Activated CD4-positive, alpha-beta T cell treated with anti-CD3 and anti-CD28 coated beads for 36 hours (primary cell): ENCODE data around the gene DSTN. TPM values are rescaled to one million over a fixed set of nuclear protein-coding genes. Genes with fewer than 3 reads are reported as not detected.

Source experiments
- ATAC-seq: fragments of 200-7000 bp; cut with Tn5 transposase; one replicate; pipeline ENCODE4 v1.10.0; 2021; ENCODE audit warnings: mild to moderate bottlenecking, moderate library complexity
- CTCF ChIA-PET: fragments of 350-600 bp; sonication (Branson Sonifier 250); formaldehyde crosslinking; loops from one replicate; lab custom pipeline; 2021; ENCODE audit warnings: antibody characterized with exemption; lab: Charles Lee
- POLR2A ChIA-PET: fragments of 350-600 bp; sonication (Branson Sonifier 250); formaldehyde crosslinking; loops from one replicate; lab custom pipeline; 2021; ENCODE audit warnings: antibody characterized with exemption, inconsistent platforms; lab: Charles Lee
- DNase-seq: peaks from one replicate; pipeline ENCODE4 v3.0.0-alpha.2; 2020
- H3K27ac Mint-ChIP-seq: one replicate; pipeline ENCODE4 v1.8.0; 2021; ENCODE audit warnings: mixed read lengths
- H3K27me3 Mint-ChIP-seq: one replicate; pipeline ENCODE4 v1.8.0; 2021; ENCODE audit warnings: mixed read lengths
- H3K36me3 Mint-ChIP-seq: one replicate; pipeline ENCODE4 v1.8.0; 2021; ENCODE audit warnings: low read depth, mixed read lengths
- H3K4me1 Mint-ChIP-seq: one replicate; pipeline ENCODE4 v1.8.0; 2021; ENCODE audit warnings: mixed read lengths
- H3K4me3 Mint-ChIP-seq: one replicate; pipeline ENCODE4 v1.8.0; 2021; ENCODE audit warnings: mild to moderate bottlenecking, moderate library complexity, mixed read lengths
- H3K9me3 Mint-ChIP-seq: one replicate; pipeline ENCODE4 v1.8.0; 2021; ENCODE audit warnings: low read depth, mixed read lengths
- intact Hi-C, 2 experiments: fragments of 100-400 bp; cut with DNase I in 1 of 2; cut with micrococcal nuclease in 1 of 2; formaldehyde crosslinking; loops; one replicate each; pipeline versions ENCODE4 v1.14.2 to v1.15.1; 2022 to 2024; cut with DNase I, micrococcal nuclease
- total RNA-seq, 2 experiments: library from RNA; stranded (reverse); gene quantifications; one replicate each; pipeline ENCODE4 v1.2.3, GENCODE V29; 2021

Gene DSTN
- total RNA-seq, 2 experiments from 2014 or later, result 66.2 to 68.4 TPM

GRCh38 chr20:17565169-17565845 lies 4.6 kb upstream of the DSTN start:
- POLR2A ChIA-PET, result no interaction called here
- intact Hi-C loops, result loop anchor here in 1 of 2 experiments (10.0 kb wide), 1 partner anchor 991 kb away; the partner anchor contains the start of gene KIF16B
- no peak overlapping the region for H3K4me3 Mint-ChIP-seq
- CTCF ChIA-PET, result no interaction called here
- peaks cover 11% of the 10 kb centered on the region for H3K27me3 Mint-ChIP-seq
- H3K27ac Mint-ChIP-seq, result no peak overlapping the region
- no peaks in the 10 kb centered on the region for H3K9me3 Mint-ChIP-seq
- peaks cover 13% of the 10 kb centered on the region for H3K4me1 Mint-ChIP-seq
- no peak for DNase-seq
- no peak for ATAC-seq
- H3K36me3 Mint-ChIP-seq, result no peaks in the 10 kb centered on the region

- POLR2A ChIA-PET, result interaction anchor here (0.6 kb wide), 1 partner anchor 329 kb away, joined by 5 read pairs; no protein-coding TSS in a partner anchor
These were observed 3.5 kb upstream of the DSTN start for GRCh38 chr20:17566345-17566744.

GRCh38 chr20:17568045-17568788 lies 1.7 kb upstream of the DSTN start:
- no peak for ATAC-seq
- Mint-ChIP-seq H3K4me1 (peaks cover 22% of the 10 kb centered on the region), H3K9me3 (no peaks in the 10 kb centered on the region), H3K27me3 (peaks cover 11% of the 10 kb centered on the region), H3K4me3 (peak overlapping the region; percentile 88), H3K27ac (no peak overlapping the region), H3K36me3 (no peaks in the 10 kb centered on the region)
- no peak for DNase-seq
- ChIA-PET CTCF (no interaction called here), POLR2A (no interaction called here)
- intact Hi-C loops, result loop anchor here in 1 of 2 experiments (10.0 kb wide), 1 partner anchor 993 kb away; the partner anchor contains the start of gene KIF16B

More at GRCh38 chr20:17566345-17566744, 3.5 kb upstream of the DSTN start:
- DNase-seq (no peak), ATAC-seq (no peak)
- CTCF ChIA-PET, result no interaction called here
- Mint-ChIP-seq H3K4me1 (peaks cover 11% of the 10 kb centered on the region), H3K9me3 (no peaks in the 10 kb centered on the region), H3K36me3 (no peaks in the 10 kb centered on the region), H3K4me3 (no peak overlapping the region), H3K27me3 (peaks cover 11% of the 10 kb centered on the region), H3K27ac (no peak overlapping the region)
- intact Hi-C loops, result loop anchor here in 1 of 2 experiments (10.0 kb wide), 1 partner anchor 992 kb away; the partner anchor contains the start of gene KIF16B

- CTCF ChIA-PET, result no interaction called here
These were observed 828 bp upstream of the DSTN start for GRCh38 chr20:17568972-17569521.

GRCh38 chr20:17570347-17571152 lies 675 bp downstream of the DSTN start:
- H3K4me3 Mint-ChIP-seq, result peak overlapping the region; percentile 88
- H3K9me3 Mint-ChIP-seq, result no peaks in the 10 kb centered on the region
- peaks cover 3% of the 10 kb centered on the region for H3K27me3 Mint-ChIP-seq
- CTCF ChIA-PET, result interaction anchor here (0.6 to 2.3 kb wide), 14 partner anchors 9 to 737 kb away, joined by 3 to 8 read pairs (median 4); no protein-coding TSS in a partner anchor
- no peaks in the 10 kb centered on the region for H3K36me3 Mint-ChIP-seq
- peak overlapping the region; percentile 88 for H3K27ac Mint-ChIP-seq
- ATAC-seq (peak; percentile 32), DNase-seq (peak; percentile 51)
- POLR2A ChIA-PET, result interaction anchor here (0.5 to 2.4 kb wide), 6 partner anchors 9 to 396 kb away, joined by 3 to 13 read pairs (median 4); partner anchors contain the start of gene RRBP1
- peaks cover 26% of the 10 kb centered on the region for H3K4me1 Mint-ChIP-seq
- intact Hi-C loops, result loop anchor here (1.0 to 5.0 kb wide), 11 partner anchors 10 to 398 kb away; partner anchors contain the start of genes RRBP1 (in 2 of the 2), SNX5 (in 2 of the 2), BFSP1 (in 1 of the 2) and MGME1 (in 1 of the 2)

More at GRCh38 chr20:17568972-17569521, 828 bp upstream of the DSTN start:
- POLR2A ChIA-PET, result interaction anchor here (0.8 to 2.4 kb wide), 2 partner anchors 9 to 398 kb away, joined by 4 to 13 read pairs; no protein-coding TSS in a partner anchor
- Mint-ChIP-seq H3K4me3 (peak overlapping the region; percentile 88), H3K4me1 (peaks cover 26% of the 10 kb centered on the region), H3K27me3 (peaks cover 8% of the 10 kb centered on the region), H3K9me3 (no peaks in the 10 kb centered on the region), H3K36me3 (no peaks in the 10 kb centered on the region), H3K27ac (no peak overlapping the region)
- ATAC-seq (no peak), DNase-seq (peak; percentile 34)
- intact Hi-C loops, result loop anchor here in 1 of 2 experiments (1.0 to 10.0 kb wide), 3 partner anchors 8 to 994 kb away; partner anchors contain the start of genes KAT14, KIF16B and PET117

GRCh38 chr20:17571153-17571527 lies 1.3 kb downstream of the DSTN start:
- peaks cover 3% of the 10 kb centered on the region for H3K27me3 Mint-ChIP-seq
- H3K9me3 Mint-ChIP-seq, result no peaks in the 10 kb centered on the region
- ATAC-seq (peak; percentile 54), DNase-seq (peak; percentile 46)
- peak overlapping the region; percentile 88 for H3K4me3 Mint-ChIP-seq
- intact Hi-C loops, result loop anchor here (2.0 to 5.0 kb wide), 5 partner anchors 34 to 396 kb away; partner anchors contain the start of genes MGME1 (in 1 of the 2), RRBP1 (in 1 of the 2) and SNX5 (in 1 of the 2)
- H3K36me3 Mint-ChIP-seq, result peaks cover 3% of the 10 kb centered on the region
- ChIA-PET CTCF (interaction anchor here (0.9 to 2.3 kb wide), 8 partner anchors 9 to 394 kb away, joined by 3 to 8 read pairs (median 4); partner anchors contain the start of gene RRBP1), POLR2A (interaction anchor here (0.5 to 2.4 kb wide), 5 partner anchors 8 to 395 kb away, joined by 3 to 13 read pairs (median 3); no protein-coding TSS in a partner anchor)
- peaks cover 26% of the 10 kb centered on the region for H3K4me1 Mint-ChIP-seq
- H3K27ac Mint-ChIP-seq, result peak overlapping the region; percentile 88

GRCh38 chr20:17572034-17572638 lies 2.3 kb downstream of the DSTN start:
- POLR2A ChIA-PET, result no interaction called here
- intact Hi-C loops, result loop anchor here in 1 of 2 experiments (5.0 kb wide), 1 partner anchor 395 kb away; the partner anchor contains the start of genes MGME1 and SNX5
- no peak overlapping the region for H3K4me3 Mint-ChIP-seq

GRCh38 chr20:17573463-17573862 lies 3.6 kb downstream of the DSTN start:
- intact Hi-C loops, result loop anchor here in 1 of 2 experiments (5.0 kb wide), 1 partner anchor 394 kb away; the partner anchor contains the start of genes MGME1 and SNX5
- no peak overlapping the region for H3K27ac Mint-ChIP-seq
- peaks cover 28% of the 10 kb centered on the region for H3K4me1 Mint-ChIP-seq
- ChIA-PET CTCF (interaction anchor here (1.0 kb wide), 1 partner anchor 293 kb away, joined by 3 read pairs; no protein-coding TSS in a partner anchor), POLR2A (no interaction called here)
- no peaks in the 10 kb centered on the region for H3K9me3 Mint-ChIP-seq
- no peaks in the 10 kb centered on the region for H3K27me3 Mint-ChIP-seq
- H3K36me3 Mint-ChIP-seq, result peaks cover 3% of the 10 kb centered on the region
- DNase-seq (no peak), ATAC-seq (no peak)
- H3K4me3 Mint-ChIP-seq, result no peak overlapping the region

More at GRCh38 chr20:17572034-17572638, 2.3 kb downstream of the DSTN start:
- Mint-ChIP-seq H3K9me3 (no peaks in the 10 kb centered on the region), H3K27me3 (peaks cover 3% of the 10 kb centered on the region), H3K4me1 (peaks cover 26% of the 10 kb centered on the region), H3K27ac (no peak overlapping the region), H3K36me3 (peaks cover 3% of the 10 kb centered on the region)
- DNase-seq, result no peak
- CTCF ChIA-PET, result interaction anchor here (0.9 to 2.3 kb wide), 5 partner anchors 10 to 110 kb away, joined by 3 to 6 read pairs (median 3); partner anchors contain the start of gene RRBP1
- no peak for ATAC-seq

- DNase-seq (no peak), ATAC-seq (no peak)
- Mint-ChIP-seq H3K9me3 (no peaks in the 10 kb centered on the region), H3K27ac (no peak overlapping the region), H3K36me3 (peaks cover 4% of the 10 kb centered on the region), H3K4me1 (peaks cover 36% of the 10 kb centered on the region), H3K4me3 (no peak overlapping the region), H3K27me3 (no peaks in the 10 kb centered on the region)
- ChIA-PET CTCF (no interaction called here), POLR2A (interaction anchor here (0.6 kb wide), 1 partner anchor 106 kb away, joined by 3 read pairs; no protein-coding TSS in a partner anchor)
- intact Hi-C loops, result no loop called here
These were observed 6.3 kb downstream of the DSTN start for GRCh38 chr20:17576215-17576614.
